Fibroblast of lung (primary cell): ENCODE results near the gene MUC6.

ENCODE experiments used
- CTCF ChIP-seq, 2 donors: IDR thresholded peaks in 1 of 2; conservative IDR thresholded peaks in 1 of 2; 1 replicate in 1 of 2; 2 replicates in 1 of 2; pipeline ENCODE4 v1.5.1; 2011 to 2012; ENCODE audit warnings: low read length in 2 of 2, control low read depth in 1 of 2, inconsistent platforms in 1 of 2, low read depth in 1 of 2, mild to moderate bottlenecking in 1 of 2
- EZH2 ChIP-seq: IDR thresholded peaks from 2 replicates; pipeline ENCODE4 v1.5.1; 2012; ENCODE audit warnings: low read length, control low read depth, mild to moderate bottlenecking; ENCODE audit errors: missing control alignments

- TF ChIP-seq CTCF (conservative IDR thresholded peaks at IDR 0.05 in 1 of 2, IDR thresholded peaks at IDR 0.05 in 1 of 2; ENCODE audit: low read depth in 1 of 2, low read length in 2 of 2) = no peak
- TF ChIP-seq EZH2 = no peak
Measured at GRCh38 chr11:1051356-1052132, 15.0 kb upstream of the MUC6 start.
